Endothelial cell of umbilical vein (primary cell): ENCODE data around the gene RXFP1. TPM values are rescaled to one million over a fixed set of nuclear protein-coding genes. Genes with fewer than 3 reads are reported as not detected.

Experiments
- BruUV-seq: library from RNA; stranded (reverse); fragments of 400-500 nt; replicated peaks from 2 replicates; lab custom pipeline; 2021; lab: Mats Ljungman, UMichigan
- CTCF ChIA-PET: fragments of 300-600, 350-600 bp; sonication (Branson Sonifier 250); formaldehyde crosslinking; loops from one replicate; lab custom pipeline; 2021; ENCODE audit warnings: antibody characterized with exemption, inconsistent platforms; lab: Charles Lee
- POLR2A ChIA-PET: fragments of 300-600, 350-600 bp; sonication (Branson Sonifier 250); formaldehyde crosslinking; loops from one replicate; lab custom pipeline; 2021; ENCODE audit warnings: antibody characterized with exemption, inconsistent platforms; lab: Charles Lee
- DNase-seq: peaks from one replicate; pipeline ENCODE4 v3.0.0-alpha.2; 2011; ENCODE audit warnings: low read depth, low spot score
- FAIRE-seq: peaks from 2 replicates; lab custom pipeline; 2011; peaks lifted over from hg19 to GRCh38; lab: Jason Lieb, UNC
- H2AFZ ChIP-seq: 2 replicates; pipeline ENCODE4 v1.6.0; 2012; ENCODE audit warnings: low read depth, low read length, control low read depth, inconsistent platforms
- H3K27ac ChIP-seq: 2 replicates; pipeline ENCODE4 v1.5.1; 2011; ENCODE audit warnings: low read depth, mild to moderate bottlenecking, control low read depth, low read length, moderate library complexity; ENCODE audit not compliant: insufficient read depth
- H3K27me3 ChIP-seq, 2 experiments: 2 replicates each; pipeline versions ENCODE4 v1.6.0 to v1.6.1; 2011; ENCODE audit warnings: low read length in 2 of 2, mixed read lengths in 1 of 2; ENCODE audit not compliant: control insufficient read depth in 2 of 2, insufficient read depth in 2 of 2
- H3K36me3 ChIP-seq, 2 experiments: 2 replicates in 1 of 2; 3 replicates in 1 of 2; pipeline ENCODE4 v1.5.1; 2011; ENCODE audit warnings: low read length in 2 of 2, mild to moderate bottlenecking in 1 of 2, moderate library complexity in 1 of 2; ENCODE audit not compliant: control insufficient read depth in 2 of 2, insufficient read depth in 2 of 2; ENCODE audit errors: extremely low read depth in 1 of 2
- H3K4me1 ChIP-seq: 3 replicates; pipeline ENCODE4 v1.5.1; 2011; ENCODE audit warnings: mild to moderate bottlenecking, low read length; ENCODE audit not compliant: control insufficient read depth, insufficient read depth; ENCODE audit errors: extremely low read depth
- H3K4me2 ChIP-seq: 2 replicates; pipeline ENCODE4 v1.6.1; 2011; ENCODE audit warnings: low read length, control low read depth, mixed read lengths; ENCODE audit not compliant: insufficient read depth
- H3K4me3 ChIP-seq, 3 experiments: fragments of 200-600 bp in 1 of 3; sonication (generic), shearing (Covaris generic) in 1 of 3; replicated peaks in 1 of 3; 2 replicates each; pipeline ENCODE4 v1.5.1; 2011 to 2016; ENCODE audit warnings: control low read depth in 3 of 3, low read length in 3 of 3, mild to moderate bottlenecking in 2 of 3, inconsistent platforms in 1 of 3, low read depth in 1 of 3, moderate library complexity in 1 of 3; ENCODE audit not compliant: insufficient read depth in 1 of 3
- H3K79me2 ChIP-seq: 2 replicates; pipeline ENCODE4 v1.6.0; 2012; ENCODE audit warnings: low read length, inconsistent platforms; ENCODE audit not compliant: control insufficient read depth, insufficient read depth
- H3K9ac ChIP-seq: replicated peaks from 2 replicates; pipeline ENCODE3; 2011; ENCODE audit warnings: low read length, control low read depth; ENCODE audit not compliant: insufficient read depth; ENCODE audit errors: extremely low read depth
- H3K9me1 ChIP-seq: replicated peaks from 3 replicates; pipeline ENCODE4 v1.6.0; 2011; ENCODE audit warnings: mild to moderate bottlenecking, low read length; ENCODE audit not compliant: control insufficient read depth, insufficient read depth; ENCODE audit errors: extremely low read depth
- H3K9me3 ChIP-seq: replicated peaks from 2 replicates; pipeline ENCODE4 v1.5.1; 2012; ENCODE audit warnings: low read length, inconsistent platforms; ENCODE audit not compliant: control insufficient read depth, insufficient read depth
- H4K20me1 ChIP-seq: replicated peaks from 2 replicates; pipeline ENCODE3; 2011; ENCODE audit warnings: mild to moderate bottlenecking, low read length; ENCODE audit not compliant: control insufficient read depth, insufficient read depth; ENCODE audit errors: extremely low read depth
- EZH2 ChIP-seq: IDR thresholded peaks from 2 replicates; pipeline ENCODE4 v1.6.1; 2012; ENCODE audit warnings: borderline replicate concordance, low read depth, mild to moderate bottlenecking, moderate library complexity, low read length, inconsistent platforms; ENCODE audit not compliant: severe bottlenecking
- FOS ChIP-seq: IDR thresholded peaks from 2 replicates; pipeline ENCODE4 v1.6.1; 2011; ENCODE audit warnings: mild to moderate bottlenecking, low read length, moderate library complexity, borderline replicate concordance; ENCODE audit not compliant: insufficient read depth
- GATA2 ChIP-seq: IDR thresholded peaks from 2 replicates; pipeline ENCODE4 v1.7.0; 2011; ENCODE audit warnings: low read depth, mild to moderate bottlenecking, moderate library complexity, mixed read lengths, low read length; ENCODE audit not compliant: insufficient read length, insufficient read depth
- JUN ChIP-seq: IDR thresholded peaks from 2 replicates; pipeline ENCODE4 v1.6.1; 2011; ENCODE audit warnings: borderline replicate concordance, low read depth; ENCODE audit not compliant: insufficient read length, insufficient read depth
- MYC ChIP-seq: IDR thresholded peaks from one replicate; pipeline ENCODE4 v1.6.1; 2011; ENCODE audit warnings: mild to moderate bottlenecking, low read depth, low read length
- POLR2A ChIP-seq: IDR thresholded peaks from 2 replicates; pipeline ENCODE4 v1.6.1; 2012; ENCODE audit warnings: low read depth, mild to moderate bottlenecking, control low read depth, low read length
- POLR2AphosphoS5 ChIP-seq: IDR thresholded peaks from 2 replicates; pipeline ENCODE4 v1.6.1; 2012; ENCODE audit warnings: low read depth, mild to moderate bottlenecking, control low read depth, low read length, moderate library complexity; ENCODE audit not compliant: insufficient read depth
- dilution Hi-C: fragments of 300-500 bp; cut with MboI; formaldehyde crosslinking; loops from one replicate; pipeline ENCODE4 v1.15.0; 2019; ENCODE audit warnings: low sequenced_read_pairs; ENCODE audit not compliant: extremely low pct_ligation_motif_present
- intact Hi-C: fragments of 100-400 bp; cut with micrococcal nuclease; formaldehyde crosslinking; loops from one replicate; pipeline ENCODE4 v1.10.0; 2022
- polyA plus RNA-seq, 4 experiments: library from polyadenylated mRNA; depleted of rRNA in 3 of 4; stranded (reverse) in 3 of 4; unstranded in 1 of 4; fragments of >200 nt; gene quantifications; 2 replicates each; pipeline versions ENCODE4 v1.2.1 to v1.2.3, GENCODE V29; 2011 to 2012; ENCODE audit warnings: missing spikeins in 1 of 4
- total RNA-seq: library from RNA; stranded (reverse); gene quantifications from 2 replicates; pipeline ENCODE4 v1.2.3, GENCODE V29; 2021
- TF ChIP-seq, protein P1 (sequence below), 2 donors: IDR thresholded peaks; 1 replicate in 1 of 2; 2 replicates in 1 of 2; pipeline ENCODE4 v1.5.1; 2011; ENCODE audit warnings: low read length in 2 of 2, mild to moderate bottlenecking in 2 of 2, moderate library complexity in 2 of 2, control low read depth in 1 of 2, inconsistent platforms in 1 of 2, low read depth in 1 of 2; ENCODE audit not compliant: insufficient read depth in 1 of 2; ENCODE audit errors: extremely low read depth in 1 of 2
- TF ChIP-seq, protein P2 (sequence below): IDR thresholded peaks from 2 replicates; pipeline ENCODE4 v1.6.1; 2011; ENCODE audit not compliant: insufficient read depth, insufficient read length

The RXFP1 gene
- total and polyA plus RNA-seq, 2 donors (not counting 3 experiments of a cell fraction or from before 2014, with no cell fraction given), result not detected

DNA sequence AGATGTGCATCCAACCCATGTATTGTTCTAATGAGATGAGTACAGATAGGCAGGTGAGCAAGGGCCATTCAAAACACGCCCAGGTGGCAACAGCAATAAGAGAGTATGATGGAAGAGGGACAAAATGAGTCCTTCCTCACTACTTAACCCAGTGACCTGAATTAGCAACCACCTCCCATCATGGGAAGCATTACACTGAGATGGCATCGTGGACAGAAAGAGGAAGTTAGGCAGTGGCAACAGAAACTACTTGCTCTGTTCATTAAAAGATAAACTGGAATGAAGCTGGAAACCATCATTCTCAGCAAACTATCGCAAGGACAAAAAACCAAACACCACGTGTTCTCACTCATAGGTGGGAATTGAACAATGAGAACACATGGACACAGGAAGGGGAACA is 17.2 kb downstream of the RXFP1 start:
- H3K9me1 ChIP-seq, result no peaks in the 10 kb centered on the region
- H3K4me2 ChIP-seq, result no peak overlapping the region
- no peaks in the 10 kb centered on the region for H3K36me3 ChIP-seq
- dilution Hi-C loops, result no loop called here
- H3K9ac ChIP-seq, result no peak overlapping the region
- no peaks in the 10 kb centered on the region for H3K9me3 ChIP-seq
- POLR2A ChIA-PET, result no interaction called here
- H3K4me1 ChIP-seq, result peaks cover 15% of the 10 kb centered on the region
- no peak overlapping the region for H3K4me3 ChIP-seq
- BruUV-seq, result no TSS peak
- no peaks in the 10 kb centered on the region for H4K20me1 ChIP-seq
- intact Hi-C loops, result no loop called here
- CTCF ChIA-PET, result no interaction called here
- no peaks in the 10 kb centered on the region for H3K79me2 ChIP-seq
- no peaks in the 10 kb centered on the region for H3K27me3 ChIP-seq
- no peak for FAIRE-seq
- TF ChIP-seq MYC, result no peak
- no peak overlapping the region for H2AFZ ChIP-seq
- H3K27ac ChIP-seq, result no peak overlapping the region
- no peak for DNase-seq

DNA sequence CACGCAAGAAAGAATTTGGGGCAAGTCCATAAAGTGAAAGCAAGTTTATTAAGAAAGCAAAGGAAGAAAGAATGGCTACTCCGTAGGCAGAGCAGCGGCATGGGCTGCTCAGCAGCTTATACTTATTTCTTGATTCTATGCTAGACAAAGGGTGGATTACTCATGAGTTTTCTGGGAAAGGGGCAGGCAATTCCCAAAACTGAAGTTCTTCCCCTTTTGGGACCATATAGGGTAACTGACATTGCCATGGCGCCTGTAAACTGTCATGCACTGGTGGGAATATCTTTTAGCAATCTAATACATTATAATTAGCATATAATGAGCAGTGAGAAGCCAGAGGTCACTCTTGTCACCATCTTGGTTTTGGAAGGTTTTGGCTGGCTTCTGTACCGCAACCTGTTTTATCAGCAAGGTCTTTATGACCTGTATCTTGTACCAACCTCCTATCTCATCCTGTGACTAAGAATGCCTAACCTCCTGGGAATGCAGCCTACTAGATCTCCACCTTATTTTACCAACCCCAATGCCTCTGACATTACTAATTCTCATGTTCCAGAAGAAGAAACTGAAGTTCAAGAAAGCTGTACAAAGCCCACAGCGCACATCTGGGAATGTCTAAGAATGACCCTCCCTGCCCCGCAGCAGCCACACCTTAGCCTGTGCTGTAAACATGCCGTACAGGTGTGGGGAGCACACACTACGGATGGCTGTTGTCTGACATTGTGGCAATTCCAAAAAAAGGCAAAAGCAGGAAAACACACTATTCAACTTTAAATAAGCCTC is 18.6 kb downstream of the RXFP1 start:
- no TSS peak for BruUV-seq
- Histone ChIP-seq H4K20me1 (no peaks in the 10 kb centered on the region), H3K79me2 (no peaks in the 10 kb centered on the region), H3K9ac (no peak overlapping the region), H2AFZ (no peak overlapping the region), H3K36me3 (no peaks in the 10 kb centered on the region), H3K27me3 (no peaks in the 10 kb centered on the region), H3K4me1 (peaks cover 15% of the 10 kb centered on the region), H3K9me1 (no peaks in the 10 kb centered on the region), H3K27ac (no peak overlapping the region), H3K4me3 (no peak overlapping the region), H3K4me2 (no peak overlapping the region), H3K9me3 (no peaks in the 10 kb centered on the region)
- ChIA-PET POLR2A (no interaction called here), CTCF (no interaction called here)
- DNase-seq, result no peak
- TF ChIP-seq POLR2A (no peak), FOS (no peak), GATA2 (peak; percentile 63), JUN (no peak), EZH2 (no peak), POLR2AphosphoS5 (no peak)
- TF ChIP-seq, protein P1, sequence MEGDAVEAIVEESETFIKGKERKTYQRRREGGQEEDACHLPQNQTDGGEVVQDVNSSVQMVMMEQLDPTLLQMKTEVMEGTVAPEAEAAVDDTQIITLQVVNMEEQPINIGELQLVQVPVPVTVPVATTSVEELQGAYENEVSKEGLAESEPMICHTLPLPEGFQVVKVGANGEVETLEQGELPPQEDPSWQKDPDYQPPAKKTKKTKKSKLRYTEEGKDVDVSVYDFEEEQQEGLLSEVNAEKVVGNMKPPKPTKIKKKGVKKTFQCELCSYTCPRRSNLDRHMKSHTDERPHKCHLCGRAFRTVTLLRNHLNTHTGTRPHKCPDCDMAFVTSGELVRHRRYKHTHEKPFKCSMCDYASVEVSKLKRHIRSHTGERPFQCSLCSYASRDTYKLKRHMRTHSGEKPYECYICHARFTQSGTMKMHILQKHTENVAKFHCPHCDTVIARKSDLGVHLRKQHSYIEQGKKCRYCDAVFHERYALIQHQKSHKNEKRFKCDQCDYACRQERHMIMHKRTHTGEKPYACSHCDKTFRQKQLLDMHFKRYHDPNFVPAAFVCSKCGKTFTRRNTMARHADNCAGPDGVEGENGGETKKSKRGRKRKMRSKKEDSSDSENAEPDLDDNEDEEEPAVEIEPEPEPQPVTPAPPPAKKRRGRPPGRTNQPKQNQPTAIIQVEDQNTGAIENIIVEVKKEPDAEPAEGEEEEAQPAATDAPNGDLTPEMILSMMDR (IDR thresholded peaks at IDR 0.05; ENCODE audit: extremely low read depth in 1 of 2, insufficient read depth in 1 of 2, low read depth in 1 of 2, low read length in 2 of 2), result no peak
- TF ChIP-seq, protein P2, sequence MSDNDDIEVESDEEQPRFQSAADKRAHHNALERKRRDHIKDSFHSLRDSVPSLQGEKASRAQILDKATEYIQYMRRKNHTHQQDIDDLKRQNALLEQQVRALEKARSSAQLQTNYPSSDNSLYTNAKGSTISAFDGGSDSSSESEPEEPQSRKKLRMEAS, result no peak
- intact Hi-C loops (no loop called here), dilution Hi-C loops (no loop called here)
- FAIRE-seq, result no peak
